CD4-positive, alpha-beta T cell treated with Interleukin-12 subunit alpha and Interleukin-12 subunit beta, for 1 hour (primary cell): ENCODE results near the gene PPP4R4.
"Not testable (repeated sequence)": the region's sequence is repeated elsewhere in the genome, so short reads cannot be mapped to it uniquely, and the experiment has no call there.

Experiments
- DNase-seq: peaks from one replicate; pipeline ENCODE4 v3.0.0-alpha.2; 2020

The PPP4R4 gene

GRCh38 chr14:94282991-94283723 lies 109.0 kb downstream of the PPP4R4 start:
- DNase-seq: no peak

GRCh38 chr14:94284221-94284620 lies 110.1 kb downstream of the PPP4R4 start:
- no peak for DNase-seq

GRCh38 chr14:94285158-94285557 lies 111.0 kb downstream of the PPP4R4 start:
- DNase-seq: no peak

- no peak for DNase-seq
Measured at GRCh38 chr14:94288610-94289465, 114.7 kb downstream of the PPP4R4 start.

- no peak for DNase-seq
Measured at GRCh38 chr14:94290197-94290596, 116.1 kb downstream of the PPP4R4 start.

GRCh38 chr14:94291159-94291905 lies 117.2 kb downstream of the PPP4R4 start:
- no peak for DNase-seq

GRCh38 chr14:94291906-94292525 lies 117.9 kb downstream of the PPP4R4 start:
- no peak for DNase-seq

- no peak for DNase-seq
Measured at GRCh38 chr14:94292526-94292871, 118.4 kb downstream of the PPP4R4 start.

- DNase-seq: no peak
Measured at GRCh38 chr14:94292872-94293577, 118.9 kb downstream of the PPP4R4 start, which contains the start of gene SERPINA10. Gene SERPINA10, minus strand, starts transcription at chr14:94293268. Its CDS starts 2,675 bp downstream, at chr14:94290593.

- no peak for DNase-seq
Measured at GRCh38 chr14:94293578-94293924, 119.4 kb downstream of the PPP4R4 start.

- no peak for DNase-seq
Measured at GRCh38 chr14:94295360-94296180, 121.4 kb downstream of the PPP4R4 start.

GRCh38 chr14:94296181-94296545 lies 122.0 kb downstream of the PPP4R4 start:
- DNase-seq: not testable (repeated sequence)

GRCh38 chr14:94298130-94298529 lies 124.0 kb downstream of the PPP4R4 start:
- no peak for DNase-seq

GRCh38 chr14:94303111-94303510 lies 129.0 kb downstream of the PPP4R4 start:
- no peak for DNase-seq

- no peak for DNase-seq
Measured at GRCh38 chr14:94304243-94304642, 130.1 kb downstream of the PPP4R4 start.

- no peak for DNase-seq
Measured at GRCh38 chr14:94305620-94306019, 131.5 kb downstream of the PPP4R4 start.

- no peak for DNase-seq
Measured at GRCh38 chr14:94306047-94306978, 132.2 kb downstream of the PPP4R4 start.

GRCh38 chr14:94307410-94307992 lies 133.4 kb downstream of the PPP4R4 start:
- DNase-seq: no peak

- no peak for DNase-seq
Measured at GRCh38 chr14:94309721-94310120, 135.6 kb downstream of the PPP4R4 start.

GRCh38 chr14:94310248-94310647 lies 136.1 kb downstream of the PPP4R4 start:
- DNase-seq: no peak
